AG08396 (cell line): ENCODE data around the gene CNDP2.

Experiments
- DNase-seq: peaks from one replicate; pipeline ENCODE4 v3.0.0; 2012; ENCODE audit warnings: low spot score, mixed read lengths

CNDP2 gene

GRCh38 chr18:74571895-74572680, 75.9 kb downstream of the CNDP2 start:
- DNase-seq: no peak

GRCh38 chr18:74573053-74573452, 76.9 kb downstream of the CNDP2 start:
- DNase-seq: no peak
